ENCODE measurements around the gene WDR37.

DNA sequence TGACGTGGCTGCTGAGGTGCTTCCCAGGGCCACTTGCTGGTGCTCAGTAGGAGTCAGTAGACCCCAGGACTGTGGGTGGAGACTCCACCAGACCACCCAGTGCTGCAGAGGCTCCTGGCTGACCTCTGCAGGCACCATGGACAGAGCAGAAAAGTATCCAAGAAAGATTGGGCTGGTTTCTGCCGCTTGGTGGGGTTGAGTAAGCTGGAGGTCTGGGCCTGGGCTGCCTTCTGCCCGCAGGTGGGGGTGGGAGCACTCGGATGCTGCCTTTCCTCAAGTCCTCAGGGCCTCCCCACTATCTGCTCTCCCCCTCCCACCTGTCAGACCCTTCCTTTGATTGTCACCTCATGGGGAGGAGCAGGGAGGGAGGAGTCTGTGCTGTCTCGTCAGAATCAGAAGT is 91.6 kb downstream of the WDR37 start:
- TF ChIP-seq CTCF (IDR thresholded peaks at IDR 0.05; ENCODE audit: low read length): no peak
- no peak for TF ChIP-seq EZH2 (IDR thresholded peaks at IDR 0.05; ENCODE audit: borderline replicate concordance, low read length)

Data from OCI-LY1 (cell line).